ENCODE measurements around the gene A1CF.
"Not testable (repeated sequence)": the region's sequence is repeated elsewhere in the genome, so short reads cannot be mapped to it uniquely, and the experiment has no call there.

A1CF gene

DNA sequence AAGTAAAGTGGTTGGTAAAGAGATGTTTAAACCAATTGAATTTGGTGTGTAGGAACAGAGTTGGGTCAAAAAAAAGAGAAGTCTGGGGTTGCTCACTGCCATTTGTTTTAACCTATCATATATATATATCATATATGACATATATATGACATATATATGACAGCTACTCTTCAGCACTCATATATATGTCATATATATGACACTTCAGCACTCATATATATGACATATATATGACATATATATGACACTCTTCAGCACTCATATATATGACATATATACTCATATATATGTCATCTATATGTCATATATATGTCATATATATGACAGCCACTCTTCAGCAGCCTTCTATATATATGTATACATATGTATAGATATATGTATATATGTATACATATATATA is 8.9 kb upstream of the A1CF start:
- H3K27ac Mint-ChIP-seq = no peak overlapping the region
- no peaks in the 10 kb centered on the region for H3K4me1 Mint-ChIP-seq

DNA sequence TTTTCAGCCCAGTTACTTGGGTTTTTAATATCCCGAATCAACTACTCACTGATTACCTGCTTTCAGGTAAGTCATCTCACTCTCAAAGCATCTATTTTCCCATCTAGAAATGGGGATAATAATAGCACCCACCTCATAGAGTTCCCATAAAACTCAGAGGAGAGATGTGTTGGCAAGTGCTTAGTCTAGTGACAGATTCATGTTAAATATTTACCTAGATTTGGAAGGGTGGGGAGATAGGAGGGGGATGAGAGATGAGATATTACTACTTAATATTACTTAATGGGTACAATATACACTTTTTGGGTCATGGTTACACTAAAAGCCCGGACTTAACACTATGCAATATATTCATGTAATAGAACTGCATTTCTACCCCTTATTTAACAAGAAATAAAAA is 7.0 kb upstream of the A1CF start:
- no peaks in the 10 kb centered on the region for H3K4me1 Mint-ChIP-seq
- no peaks in the 10 kb centered on the region for H3K9me3 Mint-ChIP-seq
- H3K4me3 Mint-ChIP-seq = no peak overlapping the region

More for the DNA sequence above, 8.9 kb upstream of the A1CF start:
- no peaks in the 10 kb centered on the region for H3K36me3 Mint-ChIP-seq
- H3K27me3 Mint-ChIP-seq = peaks cover 3% of the 10 kb centered on the region
- H3K4me3 Mint-ChIP-seq = no peak overlapping the region
- H3K9me3 Mint-ChIP-seq = no peaks in the 10 kb centered on the region
- DNase-seq (ENCODE audit: low spot score in 2 of 2) (no peak), ATAC-seq (ENCODE audit: low read depth) (no peak)

DNA sequence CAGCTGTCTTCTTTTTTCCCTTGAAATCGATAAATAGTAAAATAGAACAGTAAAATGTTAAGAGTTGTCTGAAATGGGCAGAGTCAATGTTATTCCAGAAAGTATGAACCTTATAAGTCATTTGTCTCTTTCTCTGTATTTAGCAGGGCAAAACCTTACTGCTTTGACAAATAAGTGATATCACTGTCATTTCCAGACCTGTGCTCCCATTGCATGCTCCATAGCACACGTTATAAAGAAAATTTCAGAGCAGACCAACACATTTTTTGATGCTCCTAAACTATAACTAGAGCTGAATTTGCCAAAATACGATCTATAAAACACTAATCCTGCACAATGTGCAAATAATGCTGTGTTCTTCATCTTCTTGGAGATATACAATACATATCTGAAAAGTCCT is 1.1 kb downstream of the A1CF start:
- DNase-seq (ENCODE audit: low spot score in 2 of 2) (no peak), ATAC-seq (ENCODE audit: low read depth) (no peak)
- H3K27ac Mint-ChIP-seq = no peak overlapping the region
- H3K4me1 Mint-ChIP-seq = no peaks in the 10 kb centered on the region
- peaks cover 3% of the 10 kb centered on the region for H3K27me3 Mint-ChIP-seq
- H3K36me3 Mint-ChIP-seq = no peaks in the 10 kb centered on the region
- H3K4me3 Mint-ChIP-seq = no peak overlapping the region
- H3K9me3 Mint-ChIP-seq = no peaks in the 10 kb centered on the region

More for the DNA sequence above, 7.0 kb upstream of the A1CF start:
- Mint-ChIP-seq H3K27ac (no peak overlapping the region), H3K36me3 (no peaks in the 10 kb centered on the region), H3K27me3 (peaks cover 6% of the 10 kb centered on the region)
- DNase-seq (ENCODE audit: low spot score in 2 of 2) = no peak
- ATAC-seq (ENCODE audit: low read depth) = no peak

DNA sequence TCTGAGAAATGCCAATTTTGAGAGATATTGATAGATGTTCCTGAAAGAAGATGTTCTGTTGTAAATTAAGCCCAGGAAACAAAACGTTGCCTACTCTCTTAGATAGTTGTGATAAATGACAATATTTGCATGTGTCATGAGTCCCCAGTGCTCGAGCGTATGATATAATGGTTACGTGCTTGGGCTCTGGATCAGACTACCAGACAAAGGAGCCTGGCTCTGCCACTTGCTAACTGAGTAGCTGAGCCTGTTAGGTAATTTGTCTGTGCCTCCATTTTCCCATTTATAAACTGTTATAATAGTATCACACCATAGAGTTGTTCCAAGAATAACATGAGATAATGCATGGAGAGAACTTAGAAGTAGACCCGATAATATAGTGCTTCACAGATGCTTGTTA is 1.8 kb downstream of the A1CF start:
- no peaks in the 10 kb centered on the region for H3K4me1 Mint-ChIP-seq
- no peaks in the 10 kb centered on the region for H3K36me3 Mint-ChIP-seq
- no peaks in the 10 kb centered on the region for H3K27me3 Mint-ChIP-seq
- DNase-seq (ENCODE audit: low spot score in 2 of 2) = no peak
- H3K9me3 Mint-ChIP-seq = no peaks in the 10 kb centered on the region
- no peak overlapping the region for H3K4me3 Mint-ChIP-seq
- ATAC-seq (ENCODE audit: low read depth) = no peak
- no peak overlapping the region for H3K27ac Mint-ChIP-seq

DNA sequence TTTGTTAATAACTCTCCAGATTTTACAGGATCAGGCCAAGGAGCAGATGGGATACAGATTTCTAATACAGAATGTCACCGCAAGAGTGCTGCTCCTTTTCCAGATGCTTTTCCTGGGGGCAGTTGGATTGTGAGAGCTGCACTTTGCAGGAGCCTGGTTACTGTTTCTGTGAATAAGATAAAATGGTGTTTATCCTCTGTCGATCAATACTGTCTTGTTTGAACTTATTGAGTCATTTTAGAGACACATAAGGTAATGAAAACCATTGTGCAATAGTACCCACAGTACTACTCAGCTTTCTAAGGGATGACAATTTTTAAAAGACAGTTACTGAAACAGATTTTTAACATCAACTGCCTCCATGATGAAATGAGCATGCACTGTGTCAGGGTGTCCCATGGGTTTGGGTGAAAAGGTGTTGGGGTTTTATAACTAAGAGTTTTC is 2.9 kb downstream of the A1CF start:
- Mint-ChIP-seq H3K27ac (no peak overlapping the region), H3K4me3 (no peak overlapping the region), H3K9me3 (no peaks in the 10 kb centered on the region), H3K4me1 (no peaks in the 10 kb centered on the region), H3K36me3 (no peaks in the 10 kb centered on the region), H3K27me3 (no peaks in the 10 kb centered on the region)
- no peak for ATAC-seq (ENCODE audit: low read depth)
- DNase-seq (ENCODE audit: low spot score in 2 of 2) = no peak

DNA sequence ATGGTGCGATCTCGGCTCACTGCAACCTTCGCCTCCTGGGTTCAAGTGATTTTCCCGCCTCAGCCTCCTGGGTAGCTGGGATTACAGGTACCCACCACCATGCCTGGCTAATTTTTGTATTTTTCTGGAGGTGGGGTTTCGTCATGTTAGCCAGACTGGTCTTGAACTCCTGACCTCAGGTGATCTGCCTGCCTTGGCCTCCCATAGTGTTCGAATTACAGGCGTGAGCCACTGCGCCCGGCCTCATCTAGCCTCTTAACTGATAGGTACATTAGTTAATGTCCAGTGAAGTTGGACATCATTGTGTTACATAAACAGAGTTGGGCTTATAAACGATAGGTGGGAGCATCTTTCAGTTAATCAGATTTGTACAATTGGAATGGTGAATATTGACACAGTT is 4.4 kb downstream of the A1CF start:
- not testable (repeated sequence) for H3K4me3 Mint-ChIP-seq; H3K27ac Mint-ChIP-seq; ATAC-seq (ENCODE audit: low read depth); H3K27me3 Mint-ChIP-seq; H3K4me1 Mint-ChIP-seq; DNase-seq (ENCODE audit: low spot score in 2 of 2); H3K36me3 Mint-ChIP-seq; H3K9me3 Mint-ChIP-seq

DNA sequence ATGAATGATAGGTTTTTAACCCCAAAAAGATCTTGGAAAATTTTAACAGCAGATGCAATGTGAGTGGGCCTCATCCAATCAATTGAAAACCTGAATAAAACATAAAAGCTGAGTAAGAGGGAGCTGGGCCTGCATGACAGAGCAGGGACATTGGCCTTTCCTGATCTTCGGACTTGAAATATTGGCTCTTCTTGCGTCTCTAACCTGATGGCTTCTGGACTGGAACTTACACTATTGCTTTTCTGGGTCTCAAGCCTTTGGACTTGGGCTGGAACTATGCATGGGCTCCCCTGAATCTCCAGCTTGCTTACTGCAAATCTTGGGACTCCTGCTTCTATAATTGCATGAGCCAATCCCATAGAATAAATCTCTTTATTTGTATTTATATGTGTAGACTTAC is 9.0 kb downstream of the A1CF start:
- Mint-ChIP-seq H3K9me3 (no peaks in the 10 kb centered on the region), H3K36me3 (no peaks in the 10 kb centered on the region), H3K27me3 (no peaks in the 10 kb centered on the region), H3K27ac (no peak overlapping the region), H3K4me1 (no peaks in the 10 kb centered on the region), H3K4me3 (no peak overlapping the region)
- ATAC-seq (ENCODE audit: low read depth) (no peak), DNase-seq (ENCODE audit: low spot score in 2 of 2) (no peak)

DNA sequence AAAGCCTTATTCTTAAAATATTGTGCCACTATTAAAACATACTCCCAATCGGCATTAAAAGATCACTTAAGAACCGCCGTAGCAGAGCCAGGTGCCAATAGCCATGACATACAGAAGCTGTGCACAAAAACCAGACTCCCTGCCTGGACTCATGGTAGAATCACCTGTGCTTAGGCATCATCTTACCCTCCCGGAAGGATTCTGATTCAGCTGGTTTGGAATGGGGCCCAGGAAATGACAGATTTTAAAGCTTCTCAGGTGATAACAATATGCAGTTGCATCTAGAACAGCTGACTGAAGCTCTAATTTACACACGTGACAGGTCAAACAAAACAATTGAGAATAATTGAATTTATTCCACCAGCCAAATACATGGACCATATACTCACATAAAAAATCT is 10.7 kb downstream of the A1CF start:
- Mint-ChIP-seq H3K27me3 (no peaks in the 10 kb centered on the region), H3K4me3 (no peak overlapping the region), H3K27ac (no peak overlapping the region), H3K4me1 (no peaks in the 10 kb centered on the region), H3K9me3 (no peaks in the 10 kb centered on the region), H3K36me3 (no peaks in the 10 kb centered on the region)
- no peak for DNase-seq (ENCODE audit: low spot score in 2 of 2)
- ATAC-seq (ENCODE audit: low read depth) = no peak

DNA sequence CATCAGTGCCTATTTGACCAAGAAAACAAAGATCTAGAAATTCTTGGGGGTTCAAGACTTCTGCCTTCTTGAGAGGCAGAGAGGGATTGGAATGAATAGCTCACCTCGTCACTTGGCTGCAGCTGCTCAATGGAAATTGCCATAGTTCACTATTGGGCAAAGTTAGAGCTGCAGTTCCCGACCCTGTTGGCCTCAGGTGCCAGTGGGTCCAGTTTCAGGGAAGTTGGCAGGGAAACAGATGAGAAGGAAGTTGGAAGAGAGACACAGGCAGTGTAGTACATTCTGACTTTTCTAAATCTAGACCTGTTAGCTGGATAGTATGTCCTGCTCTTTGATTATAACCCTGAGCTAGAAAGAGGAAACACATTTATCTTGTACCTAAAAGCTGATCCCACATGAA is 19.1 kb downstream of the A1CF start:
- H3K4me3 Mint-ChIP-seq = no peak overlapping the region
- H3K4me1 Mint-ChIP-seq = no peaks in the 10 kb centered on the region
- no peaks in the 10 kb centered on the region for H3K36me3 Mint-ChIP-seq
- DNase-seq (ENCODE audit: low spot score in 2 of 2) (no peak), ATAC-seq (ENCODE audit: low read depth) (no peak)
- no peak overlapping the region for H3K27ac Mint-ChIP-seq
- no peaks in the 10 kb centered on the region for H3K9me3 Mint-ChIP-seq
- H3K27me3 Mint-ChIP-seq = peaks cover 12% of the 10 kb centered on the region

DNA sequence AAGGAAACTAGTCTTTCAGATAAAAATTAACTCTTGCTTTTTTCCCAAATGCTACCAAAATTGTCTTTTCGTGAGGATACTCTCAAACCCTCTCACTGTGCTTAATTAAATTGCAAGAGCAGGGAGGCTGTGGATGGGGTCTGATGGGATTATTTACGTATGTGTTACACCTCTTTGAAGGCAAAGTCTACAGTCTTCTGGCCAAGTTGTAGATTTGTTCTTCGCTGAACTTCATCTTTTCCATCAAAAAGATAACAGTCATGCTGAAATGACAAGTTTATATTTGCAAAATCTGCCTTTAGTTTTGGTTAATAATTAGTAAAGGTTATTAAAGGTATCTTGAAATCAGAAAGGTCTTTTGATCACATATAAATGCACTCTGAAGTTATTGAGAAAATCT is 22.7 kb downstream of the A1CF start:
- H3K36me3 Mint-ChIP-seq = no peaks in the 10 kb centered on the region
- no peak for ATAC-seq (ENCODE audit: low read depth)
- H3K27ac Mint-ChIP-seq = no peak overlapping the region
- no peaks in the 10 kb centered on the region for H3K4me1 Mint-ChIP-seq
- peaks cover 10% of the 10 kb centered on the region for H3K27me3 Mint-ChIP-seq
- no peak overlapping the region for H3K4me3 Mint-ChIP-seq
- H3K9me3 Mint-ChIP-seq = no peaks in the 10 kb centered on the region
- no peak for DNase-seq (ENCODE audit: low spot score in 2 of 2)

DNA sequence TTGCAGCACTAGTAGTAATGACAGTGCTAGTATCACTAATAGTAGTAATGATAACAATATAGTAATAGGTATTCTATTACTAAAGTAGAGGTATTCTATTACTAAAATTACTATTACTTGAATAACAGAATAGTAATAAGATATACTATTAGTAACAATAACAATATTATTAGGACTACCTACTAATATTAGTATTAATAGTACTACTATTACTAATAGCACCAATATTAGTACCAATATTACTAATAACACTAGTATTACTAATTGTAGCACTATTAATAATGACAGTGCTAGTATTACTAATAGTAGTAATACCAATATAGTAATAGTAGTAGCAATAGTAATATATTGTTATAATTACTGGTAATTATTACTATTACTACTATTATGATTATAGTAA is 24.1 kb downstream of the A1CF start:
- DNase-seq (ENCODE audit: low spot score in 2 of 2) = no peak
- Mint-ChIP-seq H3K27ac (no peak overlapping the region), H3K36me3 (no peaks in the 10 kb centered on the region), H3K4me3 (no peak overlapping the region), H3K27me3 (peaks cover 4% of the 10 kb centered on the region), H3K9me3 (no peaks in the 10 kb centered on the region), H3K4me1 (no peaks in the 10 kb centered on the region)
- ATAC-seq (ENCODE audit: low read depth) = no peak

DNA sequence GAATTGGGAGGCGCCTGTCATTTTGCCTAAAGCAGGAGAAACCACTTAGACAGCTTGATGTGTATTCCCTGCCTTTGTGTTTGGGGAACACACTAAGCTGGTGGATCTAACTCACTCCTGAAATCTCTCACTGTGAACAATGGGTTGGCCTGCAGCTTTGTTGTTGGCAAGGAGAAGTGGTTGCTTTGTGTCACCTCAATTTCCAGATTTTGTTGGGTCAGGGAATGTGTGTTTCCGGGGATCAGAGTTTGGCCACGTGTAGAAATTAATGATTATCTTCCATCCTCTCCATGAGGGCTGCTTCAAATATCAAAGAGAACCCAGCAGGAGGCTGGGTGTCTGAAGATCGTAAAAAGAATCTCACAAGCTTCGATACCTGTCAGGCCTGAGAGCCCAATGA is 27.8 kb downstream of the A1CF start:
- no peak overlapping the region for H3K27ac Mint-ChIP-seq
- DNase-seq (ENCODE audit: low spot score in 2 of 2) (no peak), ATAC-seq (ENCODE audit: low read depth) (no peak)
- no peaks in the 10 kb centered on the region for H3K36me3 Mint-ChIP-seq
- no peaks in the 10 kb centered on the region for H3K9me3 Mint-ChIP-seq
- H3K4me1 Mint-ChIP-seq = no peaks in the 10 kb centered on the region
- no peak overlapping the region for H3K4me3 Mint-ChIP-seq
- peaks cover 1% of the 10 kb centered on the region for H3K27me3 Mint-ChIP-seq

DNA sequence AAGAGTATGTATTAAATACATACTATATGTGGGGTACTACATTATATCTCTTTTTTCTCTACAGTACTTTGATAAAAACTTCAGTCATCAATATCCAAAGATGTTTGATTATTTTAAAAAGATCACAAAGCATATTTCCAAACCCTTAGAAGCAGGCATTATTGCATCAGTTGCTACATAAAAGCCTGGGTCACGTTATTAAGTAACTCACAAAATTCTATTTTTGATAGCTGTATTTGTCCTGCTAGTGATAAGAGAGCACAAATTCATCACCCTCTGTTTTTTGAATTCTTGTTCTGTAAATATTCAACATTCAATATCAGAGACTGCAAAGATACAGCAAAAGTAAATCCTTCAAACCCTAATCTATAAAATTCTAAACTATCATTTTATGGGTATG is 30.0 kb downstream of the A1CF start:
- DNase-seq (ENCODE audit: low spot score in 2 of 2) (no peak), ATAC-seq (ENCODE audit: low read depth) (no peak)
- Mint-ChIP-seq H3K27me3 (peaks cover 4% of the 10 kb centered on the region), H3K4me3 (no peak overlapping the region), H3K36me3 (no peaks in the 10 kb centered on the region), H3K27ac (no peak overlapping the region), H3K9me3 (no peaks in the 10 kb centered on the region), H3K4me1 (no peaks in the 10 kb centered on the region)

DNA sequence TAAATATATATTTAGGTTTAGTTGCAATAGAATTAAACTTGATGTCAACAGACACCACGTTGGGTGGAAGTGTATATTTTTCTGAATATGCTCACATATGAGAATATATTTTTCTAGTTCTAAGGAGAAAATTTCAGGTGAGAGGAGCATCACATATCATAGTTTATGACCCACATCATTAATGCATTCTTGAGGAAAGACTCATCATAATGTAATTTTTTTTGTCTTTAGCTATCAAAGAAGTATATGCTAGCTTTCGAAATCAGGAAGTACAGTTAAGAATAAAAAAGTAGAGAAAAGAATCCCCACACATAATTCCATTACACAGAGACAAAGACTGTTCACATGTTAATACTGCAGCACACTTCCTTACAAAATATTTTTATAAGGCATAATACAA is 30.4 kb downstream of the A1CF start:
- DNase-seq (ENCODE audit: low spot score in 2 of 2) = no peak
- H3K27ac Mint-ChIP-seq = no peak overlapping the region
- no peak for ATAC-seq (ENCODE audit: low read depth)
- H3K27me3 Mint-ChIP-seq = peaks cover 4% of the 10 kb centered on the region
- no peaks in the 10 kb centered on the region for H3K36me3 Mint-ChIP-seq
- no peaks in the 10 kb centered on the region for H3K9me3 Mint-ChIP-seq
- no peak overlapping the region for H3K4me3 Mint-ChIP-seq
- no peaks in the 10 kb centered on the region for H3K4me1 Mint-ChIP-seq

DNA sequence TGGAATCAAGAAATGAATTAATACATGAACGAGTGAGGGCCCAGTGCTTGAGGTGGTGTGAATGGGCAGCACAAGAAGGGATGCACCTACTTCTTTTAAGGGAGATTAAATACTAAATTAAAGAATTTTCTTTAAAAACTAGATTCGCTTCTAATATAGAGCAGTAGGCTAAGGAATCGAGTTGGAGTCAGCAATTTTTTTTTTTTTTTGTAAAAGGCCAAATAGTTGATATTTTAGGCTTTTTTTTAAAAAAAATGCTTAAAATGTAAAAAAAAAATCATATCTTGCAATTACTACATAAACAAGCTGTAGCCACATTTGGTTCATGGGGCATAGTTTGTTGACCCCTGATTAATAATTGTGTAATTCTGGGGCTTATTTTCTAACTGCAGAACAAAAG is 31.9 kb downstream of the A1CF start:
- Mint-ChIP-seq H3K36me3 (no peaks in the 10 kb centered on the region), H3K27me3 (peaks cover 4% of the 10 kb centered on the region), H3K27ac (no peak overlapping the region), H3K9me3 (no peaks in the 10 kb centered on the region), H3K4me3 (no peak overlapping the region), H3K4me1 (no peaks in the 10 kb centered on the region)
- no peak for ATAC-seq (ENCODE audit: low read depth)
- no peak for DNase-seq (ENCODE audit: low spot score in 2 of 2)

All from memory B cell (primary cell).